GM18505 (cell line): ENCODE data around the gene ARHGAP22.

Experiments used
- ATAC-seq: cut with Tn5 transposase; IDR thresholded peaks from one replicate; pipeline ENCODE4 v1.9.1; 2021; ENCODE audit not compliant: unreplicated experiment
- POLR2A ChIP-seq: IDR thresholded peaks from 4 replicates; pipeline ENCODE4 v1.6.1; 2011; ENCODE audit warnings: borderline replicate concordance; ENCODE audit not compliant: insufficient read depth, insufficient read length; ENCODE audit errors: extremely low read depth

The ARHGAP22 gene

GRCh38 chr10:48467669-48468068, 137.2 kb downstream of the ARHGAP22 start:
- no peak for ATAC-seq

GRCh38 chr10:48466611-48467240, 138.1 kb downstream of the ARHGAP22 start:
- TF ChIP-seq POLR2A = no peak
- no peak for ATAC-seq

More at GRCh38 chr10:48467669-48468068, 137.2 kb downstream of the ARHGAP22 start:
- TF ChIP-seq POLR2A = no peak

GRCh38 chr10:48465860-48466521, 138.9 kb downstream of the ARHGAP22 start:
- TF ChIP-seq POLR2A = no peak
- ATAC-seq = no peak

- no peak for ATAC-seq
- no peak for TF ChIP-seq POLR2A
Observed at GRCh38 chr10:48464871-48465736, 139.8 kb downstream of the ARHGAP22 start.

- no peak for TF ChIP-seq POLR2A
Observed at GRCh38 chr10:48464121-48464870, 140.6 kb downstream of the ARHGAP22 start.

GRCh38 chr10:48463318-48464003, 141.4 kb downstream of the ARHGAP22 start:
- TF ChIP-seq POLR2A = no peak
- ATAC-seq = no peak

More at GRCh38 chr10:48464121-48464870, 140.6 kb downstream of the ARHGAP22 start:
- no peak for ATAC-seq

GRCh38 chr10:48462482-48463020, 142.3 kb downstream of the ARHGAP22 start:
- TF ChIP-seq POLR2A = no peak
- no peak for ATAC-seq

- ATAC-seq = no peak
Observed at GRCh38 chr10:48461623-48462481, 143.0 kb downstream of the ARHGAP22 start.

GRCh38 chr10:48460182-48460581, 144.7 kb downstream of the ARHGAP22 start:
- ATAC-seq = no peak
- TF ChIP-seq POLR2A = no peak

More at GRCh38 chr10:48461623-48462481, 143.0 kb downstream of the ARHGAP22 start:
- no peak for TF ChIP-seq POLR2A

GRCh38 chr10:48459270-48460150, 145.4 kb downstream of the ARHGAP22 start:
- no peak for TF ChIP-seq POLR2A
- no peak for ATAC-seq
